H9 (cell line): ENCODE results near the gene TMC6. TPM values are rescaled to one million over a fixed set of nuclear protein-coding genes. Genes with fewer than 3 reads are reported as not detected.

Source experiments
- DNase-seq: peaks from one replicate; pipeline ENCODE4 v3.0.0-alpha.2; 2017
- H2AFZ ChIP-seq: one replicate; pipeline ENCODE4 v1.6.1; 2013; ENCODE audit warnings: mild to moderate bottlenecking, low read length, control low read depth, moderate library complexity
- H2AK5ac ChIP-seq: 2 replicates; pipeline ENCODE4 v1.6.1; 2013; ENCODE audit warnings: low read length, control low read depth, mixed read lengths; ENCODE audit not compliant: insufficient read length
- H2BK120ac ChIP-seq: one replicate; pipeline ENCODE4 v1.6.1; 2013; ENCODE audit warnings: low read depth, mild to moderate bottlenecking, low read length, control low read depth, inconsistent platforms; ENCODE audit not compliant: poor library complexity, severe bottlenecking
- H2BK12ac ChIP-seq: 2 replicates; pipeline ENCODE4 v1.6.1; 2013; ENCODE audit warnings: low read length, control low read depth, mixed read lengths, low read depth; ENCODE audit not compliant: insufficient read length
- H2BK15ac ChIP-seq: 2 replicates; pipeline ENCODE4 v1.6.1; 2013; ENCODE audit warnings: low read depth, low read length, control low read depth
- H2BK20ac ChIP-seq: one replicate; pipeline ENCODE4 v1.6.1; 2013; ENCODE audit warnings: low read depth, mild to moderate bottlenecking, low read length, control low read depth, inconsistent platforms; ENCODE audit not compliant: poor library complexity, severe bottlenecking
- H2BK5ac ChIP-seq: 2 replicates; pipeline ENCODE4 v1.6.1; 2013; ENCODE audit warnings: low read length, control low read depth, mixed read lengths; ENCODE audit not compliant: insufficient read length
- H3K14ac ChIP-seq: 2 replicates; pipeline ENCODE4 v1.6.1; 2013; ENCODE audit warnings: low read length, control low read depth; ENCODE audit not compliant: insufficient read depth
- H3K18ac ChIP-seq: 2 replicates; pipeline ENCODE4 v1.6.1; 2013; ENCODE audit warnings: low read depth, mild to moderate bottlenecking, mixed read lengths, low read length, control low read depth; ENCODE audit not compliant: insufficient read length
- H3K23ac ChIP-seq: 2 replicates; pipeline ENCODE4 v1.6.1; 2013; ENCODE audit warnings: low read length, control low read depth, mixed read lengths, low read depth; ENCODE audit not compliant: insufficient read length
- H3K23me2 ChIP-seq: 2 replicates; pipeline ENCODE4 v1.6.1; 2013; ENCODE audit warnings: low read depth, mild to moderate bottlenecking, mixed read lengths, low read length, control low read depth; ENCODE audit not compliant: insufficient read length, poor library complexity, severe bottlenecking
- H3K27ac ChIP-seq: 2 replicates; pipeline ENCODE4 v1.5.1; 2013; ENCODE audit warnings: low read length, control low read depth, mixed read lengths, low read depth; ENCODE audit not compliant: insufficient read length
- H3K27me3 ChIP-seq: 2 replicates; pipeline ENCODE4 v1.6.1; 2013; ENCODE audit warnings: low read length, control low read depth, inconsistent platforms; ENCODE audit not compliant: insufficient read depth
- H3K4ac ChIP-seq: 2 replicates; pipeline ENCODE4 v1.6.1; 2013; ENCODE audit warnings: low read depth, mild to moderate bottlenecking, control low read depth, inconsistent platforms, low read length, moderate library complexity
- H3K4me1 ChIP-seq: 2 replicates; pipeline ENCODE4 v1.6.1; 2013; ENCODE audit warnings: low read length, control low read depth, inconsistent platforms; ENCODE audit not compliant: insufficient read depth
- H3K4me2 ChIP-seq: 2 replicates; pipeline ENCODE4 v1.6.1; 2013; ENCODE audit warnings: low read length, control low read depth, mixed read lengths; ENCODE audit not compliant: insufficient read length, insufficient read depth
- H3K56ac ChIP-seq: 2 replicates; pipeline ENCODE4 v1.6.1; 2013; ENCODE audit warnings: low read depth, mild to moderate bottlenecking, mixed read lengths, low read length, control low read depth; ENCODE audit not compliant: insufficient read length
- H3K79me1 ChIP-seq: 2 replicates; pipeline ENCODE4 v1.6.1; 2013; ENCODE audit warnings: low read depth, mild to moderate bottlenecking, moderate library complexity, low read length, control low read depth, inconsistent platforms; ENCODE audit not compliant: insufficient read depth, poor library complexity, severe bottlenecking
- H3K79me2 ChIP-seq: 2 replicates; pipeline ENCODE4 v1.6.1; 2013; ENCODE audit warnings: low read length, control low read depth, inconsistent platforms; ENCODE audit not compliant: insufficient read depth
- H3K9ac ChIP-seq: 2 replicates; pipeline ENCODE4 v1.6.1; 2013; ENCODE audit warnings: low read length, control low read depth, mixed read lengths; ENCODE audit not compliant: insufficient read length; ENCODE audit errors: extremely low read depth
- H3K9me3 ChIP-seq: one replicate; pipeline ENCODE4 v1.6.1; 2013; ENCODE audit warnings: low read depth, low read length, inconsistent platforms; ENCODE audit not compliant: control insufficient read depth
- H3T11ph ChIP-seq: one replicate; pipeline ENCODE4 v1.6.1; 2013; ENCODE audit warnings: mild to moderate bottlenecking, low read length, control low read depth, inconsistent platforms
- H4K20me1 ChIP-seq: one replicate; pipeline ENCODE4 v1.6.1; 2013; ENCODE audit not compliant: control insufficient read depth, insufficient read length, insufficient read depth
- H4K5ac ChIP-seq: 2 replicates; pipeline ENCODE4 v1.6.1; 2013; ENCODE audit warnings: low read depth, mild to moderate bottlenecking, mixed read lengths, low read length, control low read depth; ENCODE audit not compliant: insufficient read length
- H4K8ac ChIP-seq: replicated peaks from 2 replicates; pipeline ENCODE4 v1.6.1; 2013; ENCODE audit warnings: low read length, control low read depth, mixed read lengths, low read depth; ENCODE audit not compliant: insufficient read length
- H4K91ac ChIP-seq: 2 replicates; pipeline ENCODE4 v1.6.1; 2013; ENCODE audit warnings: low read depth, mild to moderate bottlenecking, moderate library complexity, mixed read lengths, low read length, control low read depth; ENCODE audit not compliant: insufficient read length
- H3K27ac Mint-ChIP-seq, 3 experiments: 2 replicates in 2 of 3; 3 replicates in 1 of 3; pipeline ENCODE4 v1.8.0; 2020 to 2021; ENCODE audit warnings: mixed read lengths in 3 of 3, mild to moderate bottlenecking in 1 of 3, moderate library complexity in 1 of 3
- H3K27me3 Mint-ChIP-seq: 2 replicates; pipeline ENCODE4 v1.8.0; 2021; ENCODE audit warnings: low read depth, mild to moderate bottlenecking, moderate library complexity, mixed read lengths
- H3K36me3 Mint-ChIP-seq, 3 experiments: 2 replicates in 2 of 3; 3 replicates in 1 of 3; pipeline ENCODE4 v1.8.0; 2020 to 2021; ENCODE audit warnings: low read depth in 3 of 3, mixed read lengths in 3 of 3; ENCODE audit not compliant: insufficient read depth in 1 of 3
- H3K4me1 Mint-ChIP-seq, 2 experiments: 2 replicates each; pipeline ENCODE4 v1.8.0; 2020; ENCODE audit warnings: mixed read lengths in 2 of 2
- H3K4me3 Mint-ChIP-seq, 2 experiments: 2 replicates in 1 of 2; 3 replicates in 1 of 2; pipeline ENCODE4 v1.8.0; 2020 to 2021; ENCODE audit warnings: mild to moderate bottlenecking in 2 of 2, mixed read lengths in 2 of 2, moderate library complexity in 1 of 2
- H3K9me3 Mint-ChIP-seq, 2 experiments: 2 replicates in 1 of 2; 3 replicates in 1 of 2; pipeline ENCODE4 v1.8.0; 2020; ENCODE audit warnings: mild to moderate bottlenecking in 2 of 2, mixed read lengths in 2 of 2, moderate library complexity in 1 of 2
- CTCF ChIP-seq: fragments of 200-600 bp; sonication (generic); conservative IDR thresholded peaks from 3 replicates; pipeline ENCODE4 v1.8.0; 2021; ENCODE audit warnings: antibody characterized with exemption, mild to moderate bottlenecking
- WGBS: extraction: QIAGEN DNeasy Blood & Tissue Kit; methylation state at CpG from one replicate; pipeline ENCODE4 v1.1.7; 2013; ENCODE audit warnings: missing lambda C conversion rate, low lambda C conversion rate, mixed read lengths; ENCODE audit not compliant: insufficient read length; ENCODE audit errors: extremely low coverage; 5-methylcytosine and 5-hydroxymethylcytosine counted together
- total RNA-seq: library from RNA; stranded (reverse); gene quantifications from 2 replicates; pipeline ENCODE4 v1.2.1, GENCODE V29; 2021

Gene TMC6
- total RNA-seq, 1 experiment from 2014 or later, result 86.8 TPM

GRCh38 chr17:78146471-78146869, 17.9 kb upstream of the TMC6 start:
- Histone ChIP-seq H3K4me1 (no peaks in the 10 kb centered on the region), H2BK120ac (no peak overlapping the region), H3K27ac (no peak overlapping the region), H3K9ac (no peak overlapping the region), H3K79me2 (no peaks in the 10 kb centered on the region), H3K18ac (no peak overlapping the region), H3K27me3 (no peaks in the 10 kb centered on the region), H3K4ac (no peak overlapping the region), H3K23me2 (no peaks in the 10 kb centered on the region), H3K4me2 (no peak overlapping the region), H2BK20ac (no peak overlapping the region), H2BK5ac (no peak overlapping the region), H2AFZ (no peak overlapping the region), H4K20me1 (no peaks in the 10 kb centered on the region), H3K9me3 (no peaks in the 10 kb centered on the region), H3K79me1 (no peaks in the 10 kb centered on the region), H4K8ac (no peak overlapping the region), H4K5ac (no peak overlapping the region), H3K14ac (no peak overlapping the region; the same call in 1 of the 2 replicates), H2BK15ac (no peak overlapping the region), H3K23ac (no peak overlapping the region), H4K91ac (no peak overlapping the region), H2AK5ac (no peak overlapping the region), H3K56ac (no peak overlapping the region), H2BK12ac (no peak overlapping the region), H3T11ph (no peak overlapping the region)
- H3K27ac Mint-ChIP-seq, result 0 out of 7 replicates have a peak overlapping the region, but pooled peaks of 1 of the 3 experiments have one; percentile 8
- H3K4me3 Mint-ChIP-seq, result no peak overlapping the region
- no peak for TF ChIP-seq CTCF
- H3K36me3 Mint-ChIP-seq, result no peaks in the 10 kb centered on the region
- DNase-seq, result no peak
- peaks cover 3 to 9% of the 10 kb centered on the region in 2 experiments; a peak in 3 of 4 replicates for H3K4me1 Mint-ChIP-seq
- H3K27me3 Mint-ChIP-seq, result peaks cover 2% of the 10 kb centered on the region; the same call in 1 of the 2 replicates
- H3K9me3 Mint-ChIP-seq, result no peaks in the 10 kb centered on the region
- WGBS, result no CpG with 5 or more reads among the region's 7 CpGs
